OCI-LY3 (cell line): Measurements from ENCODE around the gene CNTNAP2.

ENCODE experiments used
- H2AFZ ChIP-seq: fragments of 200-600, 300-600 bp; shearing (Covaris generic); 2 replicates; pipeline ENCODE4 v1.6.0; 2014; ENCODE audit warnings: antibody characterized with exemption, low read depth, low read length
- H3K27ac ChIP-seq: fragments of 200-600, 300-600 bp; sonication (generic); 2 replicates; pipeline ENCODE4 v1.5.1; 2014; ENCODE audit warnings: mild to moderate bottlenecking, low read length, moderate library complexity, mixed read lengths
- H3K27me3 ChIP-seq: fragments of 200-600, 300-600 bp; sonication (generic); 2 replicates; pipeline ENCODE4 v1.6.1; 2014; ENCODE audit warnings: low read depth, low read length, mixed read lengths
- H3K36me3 ChIP-seq: fragments of 200-600, 300-600 bp; sonication (generic); replicated peaks from 2 replicates; pipeline ENCODE3; 2014; ENCODE audit warnings: low read depth, low read length, mixed read lengths
- H3K4me1 ChIP-seq: fragments of 300-600, 200-600 bp; sonication (generic); 2 replicates; pipeline ENCODE4 v1.6.1; 2014; ENCODE audit warnings: low read length, mixed read lengths
- H3K4me2 ChIP-seq: fragments of 200-600, 300-600 bp; sonication (generic); 2 replicates; pipeline ENCODE4 v1.6.1; 2014; ENCODE audit warnings: low read length, mixed read lengths
- H3K4me3 ChIP-seq: fragments of 300-600, 200-600 bp; sonication (generic); 2 replicates; pipeline ENCODE4 v1.5.1; 2014; ENCODE audit warnings: antibody characterized with exemption, mild to moderate bottlenecking, low read length, moderate library complexity
- H3K79me2 ChIP-seq: fragments of 300-600, 200-600 bp; shearing (Covaris generic); 2 replicates; pipeline ENCODE4 v1.6.1; 2014; ENCODE audit warnings: mild to moderate bottlenecking, low read length, mixed read lengths
- H3K9ac ChIP-seq: fragments of 300-600, 200-600 bp; shearing (Covaris generic); 2 replicates; pipeline ENCODE4 v1.6.0; 2014; ENCODE audit warnings: mild to moderate bottlenecking, low read length, moderate library complexity
- H3K9me3 ChIP-seq: fragments of 200-600, 300-600 bp; shearing (Covaris generic); 2 replicates; pipeline ENCODE4 v1.6.1; 2014; ENCODE audit warnings: low read length, mixed read lengths; ENCODE audit not compliant: insufficient read depth
- H4K20me1 ChIP-seq: fragments of 200-600, 300-600 bp; sonication (generic); 2 replicates; pipeline ENCODE4 v1.6.1; 2016; ENCODE audit warnings: low read length, mixed read lengths; ENCODE audit not compliant: insufficient read depth
- EZH2phosphoT487 ChIP-seq: fragments of 200-600 bp; shearing (Covaris generic); IDR thresholded peaks from 2 replicates; pipeline ENCODE4 v1.6.1; 2018; ENCODE audit warnings: antibody characterized with exemption, mixed run types, low read depth
- TF ChIP-seq, protein P1 (sequence below): fragments of 200-600, 300-600 bp; sonication (generic); IDR thresholded peaks from 2 replicates; pipeline ENCODE4 v1.5.1; 2014; ENCODE audit warnings: antibody characterized with exemption, low read length, low read depth

The CNTNAP2 gene

DNA sequence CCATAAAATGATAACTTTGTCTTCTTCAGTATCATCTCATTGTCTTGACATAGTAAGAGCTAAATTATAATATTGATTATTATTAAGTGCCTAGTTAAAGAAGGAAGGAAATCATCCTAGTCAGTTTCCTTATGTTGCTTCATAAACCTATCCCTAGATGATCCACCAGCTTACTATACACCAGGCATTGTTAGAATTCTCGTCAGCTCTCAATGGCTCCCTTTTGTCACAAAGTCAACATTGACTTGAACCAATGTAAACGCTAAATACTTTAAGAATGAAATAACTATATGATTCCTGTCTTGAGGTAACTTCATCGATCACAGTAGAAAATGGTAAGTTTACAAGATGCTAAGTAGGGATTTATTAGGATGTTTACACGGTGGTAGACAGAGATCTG, 1162.9 kb downstream of the CNTNAP2 start:
- Histone ChIP-seq H3K4me1 (no peaks in the 10 kb centered on the region), H3K27ac (no peak overlapping the region), H3K79me2 (no peaks in the 10 kb centered on the region), H3K36me3 (no peaks in the 10 kb centered on the region), H4K20me1 (no peaks in the 10 kb centered on the region), H3K9me3 (no peaks in the 10 kb centered on the region), H3K4me3 (no peak overlapping the region), H3K4me2 (no peak overlapping the region), H3K27me3 (no peaks in the 10 kb centered on the region), H3K9ac (no peak overlapping the region), H2AFZ (no peak overlapping the region)
- TF ChIP-seq, protein P1, sequence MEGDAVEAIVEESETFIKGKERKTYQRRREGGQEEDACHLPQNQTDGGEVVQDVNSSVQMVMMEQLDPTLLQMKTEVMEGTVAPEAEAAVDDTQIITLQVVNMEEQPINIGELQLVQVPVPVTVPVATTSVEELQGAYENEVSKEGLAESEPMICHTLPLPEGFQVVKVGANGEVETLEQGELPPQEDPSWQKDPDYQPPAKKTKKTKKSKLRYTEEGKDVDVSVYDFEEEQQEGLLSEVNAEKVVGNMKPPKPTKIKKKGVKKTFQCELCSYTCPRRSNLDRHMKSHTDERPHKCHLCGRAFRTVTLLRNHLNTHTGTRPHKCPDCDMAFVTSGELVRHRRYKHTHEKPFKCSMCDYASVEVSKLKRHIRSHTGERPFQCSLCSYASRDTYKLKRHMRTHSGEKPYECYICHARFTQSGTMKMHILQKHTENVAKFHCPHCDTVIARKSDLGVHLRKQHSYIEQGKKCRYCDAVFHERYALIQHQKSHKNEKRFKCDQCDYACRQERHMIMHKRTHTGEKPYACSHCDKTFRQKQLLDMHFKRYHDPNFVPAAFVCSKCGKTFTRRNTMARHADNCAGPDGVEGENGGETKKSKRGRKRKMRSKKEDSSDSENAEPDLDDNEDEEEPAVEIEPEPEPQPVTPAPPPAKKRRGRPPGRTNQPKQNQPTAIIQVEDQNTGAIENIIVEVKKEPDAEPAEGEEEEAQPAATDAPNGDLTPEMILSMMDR: no peak
- TF ChIP-seq EZH2phosphoT487: no peak

DNA sequence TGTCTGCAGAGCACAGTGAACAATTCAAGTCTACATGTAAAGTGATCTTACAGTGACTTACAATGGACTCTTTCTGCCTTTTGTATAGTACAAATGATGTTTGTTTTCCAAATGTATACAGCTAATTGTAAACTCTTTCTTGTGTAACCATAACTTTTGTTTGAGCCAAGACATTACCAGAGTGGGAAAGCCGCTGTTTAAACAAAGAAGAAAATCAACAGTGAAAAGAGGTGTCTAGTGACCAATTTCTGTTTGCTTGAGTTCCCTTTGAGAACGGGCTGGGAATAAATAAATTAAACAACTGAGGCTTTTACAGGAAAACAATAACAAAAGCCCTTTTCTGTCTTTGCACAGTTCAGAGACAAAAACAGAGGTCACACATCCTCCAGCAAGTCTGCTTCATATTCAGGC, 1163.4 kb downstream of the CNTNAP2 start:
- Histone ChIP-seq H2AFZ (no peak overlapping the region), H3K4me2 (no peak overlapping the region), H3K9ac (no peak overlapping the region), H3K9me3 (no peaks in the 10 kb centered on the region), H3K4me1 (no peaks in the 10 kb centered on the region), H3K36me3 (no peaks in the 10 kb centered on the region), H3K79me2 (no peaks in the 10 kb centered on the region), H3K27ac (no peak overlapping the region), H3K4me3 (no peak overlapping the region), H4K20me1 (no peaks in the 10 kb centered on the region), H3K27me3 (no peaks in the 10 kb centered on the region)
- no peak for TF ChIP-seq EZH2phosphoT487
- TF ChIP-seq, protein P1: no peak

GRCh38 chr7:147282204-147282603, 1165.6 kb downstream of the CNTNAP2 start:
- no peak overlapping the region for H2AFZ ChIP-seq
- H4K20me1 ChIP-seq: no peaks in the 10 kb centered on the region
- no peak overlapping the region for H3K27ac ChIP-seq
- no peak overlapping the region for H3K9ac ChIP-seq
- H3K9me3 ChIP-seq: no peaks in the 10 kb centered on the region
- no peaks in the 10 kb centered on the region for H3K4me1 ChIP-seq
- no peak overlapping the region for H3K4me3 ChIP-seq
- H3K27me3 ChIP-seq: no peaks in the 10 kb centered on the region
- TF ChIP-seq, protein P1: no peak
- no peak for TF ChIP-seq EZH2phosphoT487
- H3K4me2 ChIP-seq: no peak overlapping the region
- no peaks in the 10 kb centered on the region for H3K36me3 ChIP-seq
- no peaks in the 10 kb centered on the region for H3K79me2 ChIP-seq

- Histone ChIP-seq H4K20me1 (no peaks in the 10 kb centered on the region), H3K9me3 (no peaks in the 10 kb centered on the region), H3K4me1 (no peaks in the 10 kb centered on the region), H3K4me3 (no peak overlapping the region), H3K4me2 (no peak overlapping the region), H3K27me3 (no peaks in the 10 kb centered on the region), H3K27ac (no peak overlapping the region), H3K36me3 (no peaks in the 10 kb centered on the region), H2AFZ (no peak overlapping the region), H3K9ac (no peak overlapping the region), H3K79me2 (no peaks in the 10 kb centered on the region)
- TF ChIP-seq, protein P1: no peak
- no peak for TF ChIP-seq EZH2phosphoT487
Measured at GRCh38 chr7:147296201-147296600, 1179.6 kb downstream of the CNTNAP2 start.
